ENCODE results near the gene RHOF.

RHOF gene

DNA sequence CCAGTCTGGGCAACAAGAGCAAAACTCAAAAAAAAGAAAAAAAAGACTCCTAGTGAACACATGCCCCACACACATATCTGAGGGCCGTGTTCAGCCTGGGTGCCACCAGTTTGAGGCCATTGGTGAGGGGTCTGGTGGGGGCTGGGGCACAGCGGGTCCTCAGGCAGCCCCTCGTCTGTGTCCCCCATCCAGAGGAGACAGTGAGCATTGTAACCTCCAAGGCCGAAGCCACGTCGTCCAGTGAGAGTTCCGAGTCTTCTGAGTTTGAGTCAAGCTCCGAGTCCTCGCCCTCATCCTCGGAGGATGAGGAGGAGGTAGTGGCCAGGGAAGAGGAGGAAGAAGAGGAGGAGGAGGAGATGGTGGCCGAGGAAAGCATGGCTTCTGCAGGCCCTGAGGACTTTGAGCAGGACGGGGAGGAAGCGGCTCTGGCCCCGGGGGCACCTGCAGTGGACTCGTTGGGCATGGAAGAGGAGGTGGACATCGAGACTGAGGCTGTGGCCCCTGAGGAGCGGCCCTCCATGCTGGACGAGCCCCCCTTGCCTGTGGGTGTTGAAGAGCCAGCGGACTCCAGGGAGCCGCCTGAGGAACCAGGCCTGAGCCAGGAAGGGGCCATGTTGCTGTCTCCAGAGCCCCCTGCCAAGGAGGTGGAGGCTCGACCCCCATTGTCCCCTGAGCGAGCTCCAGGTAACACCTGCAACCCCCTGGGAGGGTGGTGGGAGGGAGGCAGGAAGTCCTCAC lies 25.9 kb upstream of the RHOF start:
- no peak for DNase-seq

DNA sequence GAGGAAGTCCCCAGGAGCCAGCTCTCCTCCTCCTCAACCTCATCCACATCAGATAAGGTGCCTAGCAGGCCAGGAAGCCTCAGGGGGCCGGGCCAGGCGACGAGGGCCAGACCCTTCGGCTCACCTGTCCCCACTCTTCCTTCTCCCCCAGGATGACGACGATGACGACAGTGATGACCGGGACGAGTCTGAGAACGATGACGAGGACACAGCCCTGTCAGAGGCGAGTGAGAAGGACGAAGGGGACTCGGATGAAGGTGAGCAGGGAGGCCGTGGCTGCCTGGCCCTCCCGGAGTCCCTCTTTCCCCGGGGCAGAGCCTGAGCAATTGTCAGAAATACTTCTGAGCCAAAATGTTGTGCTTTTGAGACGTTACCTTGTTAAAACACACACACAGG lies 24.2 kb upstream of the RHOF start:
- DNase-seq = no peak

DNA sequence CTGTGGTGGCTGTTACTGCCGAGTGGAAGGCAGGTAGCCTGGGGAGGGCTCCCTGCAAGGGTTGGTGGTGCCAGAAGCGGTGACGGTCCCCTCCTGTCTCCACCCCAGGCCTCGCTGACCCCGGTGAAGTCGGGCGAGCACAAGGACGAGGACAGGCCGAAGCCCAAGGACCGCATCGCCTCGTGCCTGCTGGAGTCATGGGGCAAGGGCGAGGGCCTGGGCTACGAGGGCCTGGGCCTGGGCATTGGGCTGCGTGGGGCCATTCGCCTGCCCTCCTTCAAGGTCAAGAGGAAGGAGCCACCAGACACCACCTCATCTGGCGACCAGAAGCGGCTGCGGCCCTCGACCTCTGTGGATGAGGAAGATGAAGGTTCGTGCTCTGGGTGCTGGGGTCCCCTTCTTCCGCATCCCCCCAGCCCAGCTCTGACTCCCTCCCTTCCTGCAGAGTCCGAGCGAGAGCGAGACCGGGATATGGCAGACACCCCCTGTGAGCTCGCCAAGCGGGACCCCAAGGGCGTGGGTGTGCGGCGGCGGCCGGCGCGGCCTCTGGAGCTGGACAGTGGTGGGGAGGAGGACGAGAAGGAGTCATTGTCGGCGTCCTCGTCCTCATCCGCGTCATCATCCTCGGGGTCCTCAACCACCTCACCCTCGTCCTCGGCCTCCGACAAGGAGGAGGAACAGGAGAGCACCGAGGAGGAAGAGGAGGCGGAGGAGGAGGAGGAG lies 23.6 kb upstream of the RHOF start:
- no peak for DNase-seq

DNA sequence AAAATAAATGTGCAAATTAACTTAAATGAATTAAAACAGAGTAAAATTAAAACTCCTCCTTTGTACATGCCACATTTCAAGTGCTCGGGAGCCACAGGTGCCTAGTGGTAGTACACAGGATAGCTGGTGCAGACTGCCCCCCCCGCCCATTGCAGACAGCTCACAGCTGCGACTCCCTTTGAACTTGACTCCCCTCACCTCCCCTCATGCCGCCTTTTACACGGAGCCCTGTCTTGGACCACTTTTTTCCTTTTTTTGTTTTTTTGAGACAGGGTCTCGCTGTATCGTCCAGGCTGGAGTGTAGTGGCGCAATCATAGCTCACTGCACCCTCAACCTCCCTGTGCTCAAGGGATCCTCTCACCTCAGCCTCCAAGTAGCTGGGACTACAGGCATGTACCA lies 21.8 kb upstream of the RHOF start:
- DNase-seq = no peak

DNA sequence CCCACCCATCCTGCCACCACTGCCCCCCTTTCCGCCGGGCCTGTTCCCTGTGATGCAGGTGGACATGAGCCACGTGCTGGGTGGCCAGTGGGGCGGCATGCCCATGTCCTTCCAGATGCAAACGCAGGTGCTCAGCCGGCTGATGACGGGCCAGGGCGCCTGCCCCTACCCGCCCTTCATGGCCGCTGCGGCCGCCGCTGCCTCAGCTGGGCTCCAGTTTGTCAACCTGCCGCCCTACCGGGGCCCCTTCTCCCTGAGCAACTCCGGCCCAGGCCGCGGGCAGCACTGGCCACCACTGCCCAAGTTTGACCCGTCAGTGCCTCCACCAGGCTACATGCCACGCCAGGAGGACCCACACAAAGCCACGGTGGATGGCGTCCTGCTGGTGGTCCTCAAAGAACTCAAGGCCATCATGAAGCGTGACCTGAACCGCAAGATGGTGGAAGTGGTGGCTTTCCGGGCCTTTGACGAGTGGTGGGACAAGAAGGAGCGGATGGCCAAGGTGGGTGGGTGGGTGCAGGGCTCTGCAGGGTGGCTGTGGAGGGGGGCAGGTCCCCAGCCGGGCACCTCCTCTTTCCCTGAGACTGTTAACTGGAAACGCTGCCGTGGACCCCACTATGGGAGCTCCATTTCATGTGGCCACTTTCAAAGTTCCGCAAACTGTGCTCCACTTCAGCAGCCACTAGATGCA lies 21.1 kb upstream of the RHOF start:
- DNase-seq = no peak

DNA sequence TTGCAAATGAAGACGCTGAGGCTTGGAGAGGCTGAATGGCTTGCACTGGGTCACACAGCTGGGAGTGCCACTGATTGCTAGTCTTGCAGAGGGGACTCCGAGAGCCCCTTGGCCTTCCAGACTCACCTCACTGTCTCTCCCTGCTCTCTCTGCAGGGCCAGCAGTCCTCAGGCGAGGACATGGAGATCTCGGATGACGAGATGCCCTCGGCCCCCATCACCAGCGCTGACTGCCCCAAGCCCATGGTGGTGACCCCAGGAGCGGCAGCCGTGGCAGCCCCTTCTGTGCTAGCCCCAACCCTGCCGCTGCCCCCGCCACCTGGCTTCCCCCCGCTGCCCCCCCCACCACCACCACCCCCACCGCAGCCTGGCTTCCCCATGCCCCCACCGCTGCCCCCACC lies 20.5 kb upstream of the RHOF start:
- DNase-seq = no peak

DNA sequence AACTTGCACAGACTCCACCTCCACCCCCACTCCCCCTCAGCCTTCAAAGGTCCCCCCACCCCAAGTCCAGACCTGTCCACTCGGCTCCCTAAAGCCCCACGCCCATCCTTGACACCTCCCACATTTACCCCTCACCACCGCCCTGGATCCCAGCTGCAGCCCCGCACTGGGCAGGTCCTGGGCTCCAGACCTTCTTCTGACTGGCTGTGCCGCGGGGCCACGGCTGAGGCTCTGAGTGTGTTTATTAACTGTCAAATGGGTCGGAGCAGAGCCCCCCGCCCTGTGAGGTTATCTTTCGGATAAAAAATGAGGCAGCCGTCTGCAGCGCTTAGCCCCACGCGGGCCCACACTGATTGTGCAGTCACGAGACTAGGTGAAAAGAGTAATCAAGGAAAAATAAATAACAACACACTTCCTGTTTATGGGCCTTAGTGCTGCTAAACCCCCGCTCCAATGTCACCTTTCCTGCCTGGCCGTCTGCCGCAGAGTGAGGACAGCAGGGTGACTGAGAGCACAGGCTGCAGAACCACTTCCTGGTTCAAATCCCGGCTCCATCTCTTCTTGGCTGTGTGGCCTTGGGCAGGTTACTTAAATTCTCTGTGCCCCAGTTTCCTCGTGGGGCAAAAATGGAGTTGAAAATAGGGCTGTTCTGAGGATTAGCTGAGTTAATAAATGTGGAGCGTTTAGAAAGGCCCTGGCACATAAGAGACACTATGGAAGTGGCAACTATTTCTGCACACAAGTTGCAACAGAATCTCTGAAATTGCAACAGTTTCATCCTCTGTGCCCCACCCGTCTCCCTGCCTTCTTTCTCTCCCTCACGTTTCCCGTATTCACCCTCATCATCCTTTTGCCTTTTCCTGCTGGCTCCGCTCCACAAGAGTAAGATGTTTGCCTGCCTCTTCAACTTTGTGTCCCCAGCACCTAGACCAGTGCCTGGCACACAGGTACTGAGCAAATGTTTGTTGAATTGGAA lies 19.7 kb upstream of the RHOF start:
- no peak for DNase-seq

DNA sequence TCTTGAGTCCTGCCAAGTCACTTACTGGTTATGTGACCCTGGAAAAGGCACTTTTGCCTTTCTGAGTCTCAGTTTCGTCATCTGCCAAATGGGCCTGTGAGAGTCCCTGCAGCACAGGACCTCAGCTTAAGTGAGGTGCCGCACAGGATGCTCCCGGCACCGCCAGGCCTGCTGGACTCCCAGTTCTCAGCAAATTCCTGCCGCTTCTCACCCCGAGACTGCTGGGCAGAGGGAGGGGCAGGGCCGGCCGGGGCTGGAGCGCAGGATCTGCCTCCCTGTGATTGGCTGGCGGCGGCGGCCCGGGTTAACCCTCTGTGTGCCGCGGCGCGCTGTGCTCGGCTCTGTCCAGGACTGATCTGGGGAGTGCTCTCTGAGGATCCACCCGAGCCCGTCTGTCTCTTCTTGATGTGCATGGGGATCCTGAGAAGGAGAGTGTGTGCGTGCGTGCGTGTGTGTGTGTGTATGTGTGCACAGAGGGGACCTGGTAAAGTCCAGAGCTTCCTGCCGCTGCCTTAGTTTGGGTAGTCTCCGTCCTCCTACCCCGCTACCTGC lies 18.9 kb upstream of the RHOF start:
- peak; percentile 20 for DNase-seq

GRCh38 chr12:121811434-121812319 lies 18.2 kb upstream of the RHOF start:
- peak; percentile 51 for DNase-seq

DNA sequence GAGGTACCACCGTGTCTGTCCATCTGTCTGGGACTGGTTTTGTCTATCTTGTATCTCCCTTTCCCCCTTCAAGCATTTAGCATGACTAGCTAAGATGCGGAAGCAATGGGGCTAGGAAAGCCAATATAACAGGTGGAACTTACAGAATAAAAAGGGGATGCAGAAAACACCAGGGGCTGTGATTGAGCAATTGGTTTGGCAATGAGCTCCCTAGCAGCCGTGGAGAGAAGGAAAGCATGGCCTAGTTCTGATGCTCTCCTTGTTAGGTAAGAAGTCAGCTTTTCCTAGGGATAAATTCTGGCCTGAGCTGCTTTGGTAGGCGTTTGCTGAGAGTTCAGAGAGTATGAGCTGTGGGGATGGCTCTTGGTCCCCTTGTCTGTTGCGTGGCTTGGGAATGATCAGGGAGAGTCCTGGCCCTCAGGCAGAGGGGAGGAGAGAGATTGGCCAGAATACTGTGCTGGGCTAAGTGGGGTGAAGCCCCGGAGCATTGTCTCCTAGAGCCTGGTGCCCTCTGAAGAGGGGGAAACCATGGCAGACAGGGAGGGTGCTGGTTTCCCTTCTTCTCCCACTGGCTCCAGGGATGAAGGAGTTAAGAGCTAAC lies 17.4 kb upstream of the RHOF start:
- DNase-seq = no peak

DNA sequence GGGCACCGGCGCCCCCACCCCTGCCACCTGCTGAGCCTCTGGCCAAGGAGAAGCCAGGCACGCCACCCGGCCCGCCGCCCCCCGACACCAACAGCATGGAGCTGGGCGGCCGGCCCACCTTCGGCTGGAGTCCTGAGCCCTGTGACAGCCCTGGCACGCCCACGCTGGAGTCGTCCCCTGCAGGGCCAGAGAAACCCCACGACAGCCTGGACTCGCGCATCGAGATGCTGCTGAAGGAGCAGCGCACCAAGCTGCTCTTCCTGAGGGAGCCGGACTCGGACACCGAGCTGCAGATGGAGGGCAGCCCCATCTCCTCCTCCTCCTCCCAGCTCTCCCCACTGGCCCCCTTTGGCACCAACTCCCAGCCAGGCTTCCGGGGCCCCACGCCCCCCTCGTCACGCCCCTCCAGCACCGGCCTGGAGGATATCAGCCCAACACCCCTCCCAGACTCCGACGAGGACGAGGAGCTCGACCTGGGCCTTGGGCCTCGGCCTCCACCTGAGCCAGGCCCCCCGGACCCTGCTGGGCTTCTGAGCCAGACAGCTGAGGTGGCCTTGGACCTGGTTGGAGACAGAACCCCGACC lies 16.8 kb upstream of the RHOF start:
- DNase-seq = no peak

GRCh38 chr12:121809712-121810116 lies 16.2 kb upstream of the RHOF start:
- no peak for DNase-seq

DNA sequence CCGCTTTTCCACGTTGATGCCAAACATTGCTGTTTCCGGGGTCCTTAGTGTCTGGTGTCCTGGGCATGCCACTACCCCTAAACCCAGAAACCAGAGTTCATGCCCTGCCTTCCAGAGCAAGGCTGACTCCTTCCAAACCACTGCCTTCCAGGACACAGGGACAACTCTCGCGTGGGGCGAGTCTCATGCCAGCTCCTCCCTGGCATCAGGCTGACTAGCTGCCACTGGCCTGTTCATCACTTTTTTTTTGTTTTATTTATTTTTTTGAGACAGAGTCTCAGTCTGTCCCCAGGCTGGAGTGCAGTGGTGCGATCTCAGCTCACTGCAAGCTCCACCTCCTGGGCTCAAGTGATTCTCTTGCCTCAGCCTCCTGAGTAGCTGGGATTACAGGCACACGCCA lies 15.1 kb upstream of the RHOF start:
- DNase-seq = no peak

DNA sequence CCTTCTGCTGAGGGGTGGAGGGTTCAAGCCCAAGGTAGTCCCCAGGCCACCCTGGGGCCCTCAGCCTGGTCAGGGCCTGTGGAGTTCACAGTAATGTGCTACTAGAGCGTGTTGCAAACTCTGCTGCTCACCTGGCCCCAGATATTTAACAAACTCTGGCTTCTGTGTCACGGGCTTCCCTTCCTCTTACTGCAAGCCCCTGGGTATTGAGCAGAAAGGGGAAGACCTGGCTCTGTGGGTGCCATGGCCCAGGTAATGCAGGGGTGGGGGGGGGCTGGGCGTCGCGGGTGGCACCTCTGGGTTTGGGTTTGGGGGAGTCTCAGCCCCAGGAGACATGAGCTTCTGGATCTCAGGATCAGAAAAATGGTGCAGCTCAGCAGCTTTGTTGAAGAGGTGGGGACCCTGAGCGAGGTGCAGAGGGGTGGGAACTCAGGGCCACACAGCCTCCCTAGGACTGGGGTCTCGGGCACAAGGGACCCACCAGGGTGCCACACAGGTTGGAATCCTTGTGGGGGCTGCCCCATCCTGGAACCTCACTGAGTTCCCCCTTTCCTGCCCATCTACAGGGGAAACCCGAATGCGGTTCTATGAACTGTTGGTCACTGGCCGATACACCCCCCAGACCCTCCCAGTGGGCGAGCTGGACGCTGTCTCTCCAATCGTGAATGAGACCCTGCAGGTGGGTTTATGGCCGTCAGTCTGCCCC lies 14.3 kb upstream of the RHOF start:
- no peak for DNase-seq

- no peak for DNase-seq
These were observed 13.3 kb upstream of the RHOF start for GRCh38 chr12:121806546-121807423.

- no peak for DNase-seq
These were observed 12.6 kb upstream of the RHOF start for GRCh38 chr12:121806009-121806545.

GRCh38 chr12:121805171-121806008 lies 11.9 kb upstream of the RHOF start:
- DNase-seq = peak; percentile 36

Data from NCI-H2171 treated with DMSO at 0.1 percent for 48 hours (cell line).